WTC11 (cell line): ENCODE data around the gene GMIP. TPM values are rescaled to one million over a fixed set of nuclear protein-coding genes. Genes with fewer than 3 reads are reported as not detected.

Experiments
- ATAC-seq: fragments of 200-7000 bp; cut with Tn5 transposase; 2 replicates; pipeline ENCODE4 v1.10.0; 2021; ENCODE audit warnings: mild to moderate bottlenecking, moderate library complexity
- CTCF ChIA-PET: fragments of 300-600 bp; sonication (Branson Sonifier 250); formaldehyde crosslinking; loops from one replicate; lab custom pipeline; 2021; ENCODE audit warnings: antibody characterized with exemption; lab: Charles Lee
- POLR2A ChIA-PET: fragments of 350-600 bp; sonication (Branson Sonifier 250); formaldehyde crosslinking; loops from one replicate; lab custom pipeline; 2021; ENCODE audit warnings: antibody characterized with exemption; lab: Charles Lee
- DNase-seq: peaks from one replicate; pipeline ENCODE4 v3.0.0; 2021; ENCODE audit warnings: low spot score
- H3K27ac Mint-ChIP-seq: 2 replicates; pipeline ENCODE4 v1.8.0; 2021; ENCODE audit warnings: mixed read lengths
- H3K27me3 Mint-ChIP-seq: 2 replicates; pipeline ENCODE4 v1.8.0; 2021; ENCODE audit warnings: low read depth, mild to moderate bottlenecking, moderate library complexity, mixed read lengths
- H3K36me3 Mint-ChIP-seq: 2 replicates; pipeline ENCODE4 v1.8.0; 2021; ENCODE audit warnings: mixed read lengths
- H3K4me1 Mint-ChIP-seq: 2 replicates; pipeline ENCODE4 v1.8.0; 2022; ENCODE audit warnings: mixed read lengths
- H3K4me3 Mint-ChIP-seq: 2 replicates; pipeline ENCODE4 v1.8.0; 2021; ENCODE audit warnings: mild to moderate bottlenecking, moderate library complexity, mixed read lengths
- H3K9me3 Mint-ChIP-seq: 2 replicates; pipeline ENCODE4 v1.8.0; 2021; ENCODE audit warnings: mixed read lengths
- FOXK1 ChIP-seq: sonication (generic); formaldehyde crosslinking; IDR thresholded peaks from 2 replicates; pipeline ENCODE4 v1.8.0; 2022; ENCODE audit warnings: mild to moderate bottlenecking, moderate library complexity, missing genetic modification reagents
- IRF1 ChIP-seq: sonication (generic); formaldehyde crosslinking; IDR thresholded peaks from 2 replicates; pipeline ENCODE4 v1.8.0; 2023; ENCODE audit warnings: missing genetic modification reagents
- JUN ChIP-seq: sonication (generic); formaldehyde crosslinking; IDR thresholded peaks from 2 replicates; pipeline ENCODE4 v1.8.0; 2023; ENCODE audit warnings: mild to moderate bottlenecking, missing genetic modification reagents
- KAT7 ChIP-seq: sonication (generic); formaldehyde crosslinking; IDR thresholded peaks from 2 replicates; pipeline ENCODE4 v1.8.1; 2023; ENCODE audit warnings: missing genetic modification reagents, mild to moderate bottlenecking, borderline replicate concordance
- MAX ChIP-seq: sonication (generic); formaldehyde crosslinking; IDR thresholded peaks from 2 replicates; pipeline ENCODE4 v1.8.0; 2022; ENCODE audit warnings: mild to moderate bottlenecking, missing genetic modification reagents
- MXD4 ChIP-seq: fragments of 250-450 bp; sonication (Bioruptor Pico); IDR thresholded peaks from 2 replicates; pipeline ENCODE4 v1.8.0; 2021; ENCODE audit warnings: mild to moderate bottlenecking, moderate library complexity, borderline replicate concordance
- MYBL2 ChIP-seq: sonication (generic); formaldehyde crosslinking; IDR thresholded peaks from 2 replicates; pipeline ENCODE4 v1.8.1; 2023; ENCODE audit warnings: mild to moderate bottlenecking, moderate library complexity, missing genetic modification reagents
- NFE2L1 ChIP-seq: sonication (generic); formaldehyde crosslinking; IDR thresholded peaks from 2 replicates; pipeline ENCODE4 v1.8.1; 2023; ENCODE audit warnings: missing genetic modification reagents
- NR2C2 ChIP-seq: sonication (generic); formaldehyde crosslinking; IDR thresholded peaks from 2 replicates; pipeline ENCODE4 v1.8.0; 2022; ENCODE audit warnings: mild to moderate bottlenecking, missing genetic modification reagents
- TEAD4 ChIP-seq: sonication (generic); formaldehyde crosslinking; IDR thresholded peaks from 2 replicates; pipeline ENCODE4 v1.8.0; 2022; ENCODE audit warnings: mild to moderate bottlenecking, missing genetic modification reagents
- ZBTB43 ChIP-seq: sonication (generic); formaldehyde crosslinking; IDR thresholded peaks from 2 replicates; pipeline ENCODE4 v1.8.1; 2023; ENCODE audit warnings: mild to moderate bottlenecking, missing genetic modification reagents
- ZNF121 ChIP-seq: sonication (generic); formaldehyde crosslinking; IDR thresholded peaks from 2 replicates; pipeline ENCODE4 v1.8.0; 2023; ENCODE audit warnings: missing genetic modification reagents
- ZNF232 ChIP-seq: sonication (generic); formaldehyde crosslinking; IDR thresholded peaks from 2 replicates; pipeline ENCODE4 v1.8.0; 2022; ENCODE audit warnings: mild to moderate bottlenecking, missing genetic modification reagents
- ZNF423 ChIP-seq: fragments of 250-450 bp; sonication (Bioruptor Pico); IDR thresholded peaks from 2 replicates; pipeline ENCODE4 v2.1.2; 2022; ENCODE audit warnings: mild to moderate bottlenecking, moderate library complexity
- ZNF512 ChIP-seq: sonication (generic); formaldehyde crosslinking; IDR thresholded peaks from 2 replicates; pipeline ENCODE4 v1.8.1; 2022; ENCODE audit warnings: missing genetic modification reagents, borderline replicate concordance
- ZSCAN18 ChIP-seq: fragments of 250-450 bp; sonication (Bioruptor Pico); IDR thresholded peaks from 2 replicates; pipeline ENCODE4 v2.1.2; 2022; ENCODE audit warnings: mild to moderate bottlenecking, moderate library complexity
- total RNA-seq: library from RNA; stranded (reverse); gene quantifications from 3 replicates; pipeline ENCODE4 v1.2.3, GENCODE V29; 2021
- TF ChIP-seq, protein P1 (sequence below): sonication (generic); formaldehyde crosslinking; IDR thresholded peaks from 2 replicates; pipeline ENCODE4 v1.8.0; 2022; ENCODE audit warnings: mild to moderate bottlenecking, missing genetic modification reagents
- TF ChIP-seq, protein P2 (sequence below): fragments of 250-450 bp; sonication (Bioruptor Pico); IDR thresholded peaks from 2 replicates; pipeline ENCODE4 v1.9.0; 2021; ENCODE audit warnings: mild to moderate bottlenecking

GMIP gene
- total RNA-seq, 1 experiment from 2014 or later, result 23.0 TPM

- TF ChIP-seq IRF1 (CRISPR knock-in tag), result peak; percentile 40; the same call in 1 of the 2 replicates
- no peak for TF ChIP-seq ZNF423 (CRISPR knock-in tag)
- TF ChIP-seq TEAD4 (CRISPR knock-in tag), result no peak; the same call in 1 of the 2 replicates
- TF ChIP-seq FOXK1, result peak; percentile 43; the same call in 1 of the 2 replicates
- TF ChIP-seq NFE2L1 (CRISPR knock-in tag), result 0 out of 2 replicates have a peak, but pooled peaks have one; percentile 57
- TF ChIP-seq, all 79 proteins: peak for 18
These were observed 20.0 kb upstream of the GMIP start, which contains the start of gene ATP13A1 (continued) for GRCh38 chr19:19663256-19664120.

DNA sequence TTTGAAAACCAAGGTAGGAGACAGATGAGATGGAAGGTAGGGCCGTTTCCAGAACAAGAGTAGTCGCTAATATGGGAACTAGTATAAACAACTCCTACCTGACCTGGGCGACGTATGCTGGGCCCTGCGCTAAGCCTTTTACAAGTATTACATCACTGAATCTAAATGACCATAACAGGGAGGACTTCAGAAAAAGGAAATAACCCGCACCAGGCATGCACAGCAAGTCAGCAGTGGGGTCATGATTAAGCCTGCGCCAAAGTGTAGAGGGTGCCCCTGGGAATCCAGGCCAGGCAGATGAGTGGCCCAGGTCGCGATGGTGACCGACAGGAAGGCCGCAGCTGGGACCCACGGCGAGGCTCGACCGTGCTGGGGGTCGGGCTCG lies 19.4 kb upstream of the GMIP start:
- ChIA-PET CTCF (interaction anchor here (1.4 to 2.1 kb wide), 2 partner anchors 19 to 131 kb away, joined by 6 to 10 read pairs; partner anchors contain the start of gene GMIP), POLR2A (no interaction called here)
- Mint-ChIP-seq H3K9me3 (no peaks in the 10 kb centered on the region), H3K27me3 (no peaks in the 10 kb centered on the region; the same call in 1 of the 2 replicates), H3K4me1 (peaks cover 23% of the 10 kb centered on the region), H3K36me3 (peaks cover 21% of the 10 kb centered on the region), H3K4me3 (peak overlapping the region; percentile 94), H3K27ac (peak overlapping the region; percentile 87)
- no peak for DNase-seq
- ATAC-seq, result no peak
- TF ChIP-seq, protein P1, sequence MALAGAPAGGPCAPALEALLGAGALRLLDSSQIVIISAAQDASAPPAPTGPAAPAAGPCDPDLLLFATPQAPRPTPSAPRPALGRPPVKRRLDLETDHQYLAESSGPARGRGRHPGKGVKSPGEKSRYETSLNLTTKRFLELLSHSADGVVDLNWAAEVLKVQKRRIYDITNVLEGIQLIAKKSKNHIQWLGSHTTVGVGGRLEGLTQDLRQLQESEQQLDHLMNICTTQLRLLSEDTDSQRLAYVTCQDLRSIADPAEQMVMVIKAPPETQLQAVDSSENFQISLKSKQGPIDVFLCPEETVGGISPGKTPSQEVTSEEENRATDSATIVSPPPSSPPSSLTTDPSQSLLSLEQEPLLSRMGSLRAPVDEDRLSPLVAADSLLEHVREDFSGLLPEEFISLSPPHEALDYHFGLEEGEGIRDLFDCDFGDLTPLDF (CRISPR knock-in tag), result no peak
- TF ChIP-seq JUN (CRISPR knock-in tag), result no peak
- TF ChIP-seq KAT7 (CRISPR knock-in tag), result no peak
- TF ChIP-seq, protein P2, sequence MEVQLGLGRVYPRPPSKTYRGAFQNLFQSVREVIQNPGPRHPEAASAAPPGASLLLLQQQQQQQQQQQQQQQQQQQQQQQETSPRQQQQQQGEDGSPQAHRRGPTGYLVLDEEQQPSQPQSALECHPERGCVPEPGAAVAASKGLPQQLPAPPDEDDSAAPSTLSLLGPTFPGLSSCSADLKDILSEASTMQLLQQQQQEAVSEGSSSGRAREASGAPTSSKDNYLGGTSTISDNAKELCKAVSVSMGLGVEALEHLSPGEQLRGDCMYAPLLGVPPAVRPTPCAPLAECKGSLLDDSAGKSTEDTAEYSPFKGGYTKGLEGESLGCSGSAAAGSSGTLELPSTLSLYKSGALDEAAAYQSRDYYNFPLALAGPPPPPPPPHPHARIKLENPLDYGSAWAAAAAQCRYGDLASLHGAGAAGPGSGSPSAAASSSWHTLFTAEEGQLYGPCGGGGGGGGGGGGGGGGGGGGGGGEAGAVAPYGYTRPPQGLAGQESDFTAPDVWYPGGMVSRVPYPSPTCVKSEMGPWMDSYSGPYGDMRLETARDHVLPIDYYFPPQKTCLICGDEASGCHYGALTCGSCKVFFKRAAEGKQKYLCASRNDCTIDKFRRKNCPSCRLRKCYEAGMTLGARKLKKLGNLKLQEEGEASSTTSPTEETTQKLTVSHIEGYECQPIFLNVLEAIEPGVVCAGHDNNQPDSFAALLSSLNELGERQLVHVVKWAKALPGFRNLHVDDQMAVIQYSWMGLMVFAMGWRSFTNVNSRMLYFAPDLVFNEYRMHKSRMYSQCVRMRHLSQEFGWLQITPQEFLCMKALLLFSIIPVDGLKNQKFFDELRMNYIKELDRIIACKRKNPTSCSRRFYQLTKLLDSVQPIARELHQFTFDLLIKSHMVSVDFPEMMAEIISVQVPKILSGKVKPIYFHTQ, result no peak
- no peak for TF ChIP-seq ZBTB43 (CRISPR knock-in tag)
- TF ChIP-seq MXD4 (CRISPR knock-in tag), result no peak
- no peak for TF ChIP-seq ZNF512 (CRISPR knock-in tag)
- 0 out of 2 replicates have a peak, but pooled peaks have one; percentile 12 for TF ChIP-seq ZNF232 (CRISPR knock-in tag)
- TF ChIP-seq ZSCAN18, result no peak
- TF ChIP-seq ZNF121 (CRISPR knock-in tag), result no peak
- TF ChIP-seq NR2C2, result no peak
- TF ChIP-seq MAX (CRISPR knock-in tag), result 0 out of 2 replicates have a peak, but pooled peaks have one; percentile 8
- no peak for TF ChIP-seq MYBL2 (CRISPR knock-in tag)
